ENCODE data around the gene TMBIM1.

TMBIM1 gene

DNA sequence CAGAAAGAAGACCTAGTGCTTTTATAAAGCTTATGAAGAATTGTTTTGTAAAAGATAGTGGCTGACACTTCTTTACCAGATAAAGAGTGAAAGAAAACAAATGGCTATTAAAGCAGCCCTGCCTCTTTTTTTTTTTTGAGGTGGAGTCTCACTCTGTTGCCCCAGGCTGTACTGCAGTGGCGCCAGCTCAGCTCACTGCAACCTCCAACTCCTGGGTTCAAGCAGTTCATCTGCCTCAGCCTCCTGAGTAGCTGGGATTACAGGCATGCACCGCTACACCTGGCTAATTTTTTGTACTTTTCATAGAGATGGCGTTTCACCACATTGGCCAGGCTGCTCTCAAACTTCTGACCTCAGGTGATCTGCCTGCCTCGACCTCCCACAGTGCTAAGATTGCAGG is 62.5 kb downstream of the TMBIM1 start:
- Histone ChIP-seq H4K20me1 (ENCODE audit: control insufficient read depth, insufficient read depth, low read depth, low read length) (peaks cover 12% of the 10 kb centered on the region; the same call in 1 of the 2 replicates), H3K36me3 (ENCODE audit: control insufficient read depth, low read length) (peaks cover 90% of the 10 kb centered on the region)

DNA sequence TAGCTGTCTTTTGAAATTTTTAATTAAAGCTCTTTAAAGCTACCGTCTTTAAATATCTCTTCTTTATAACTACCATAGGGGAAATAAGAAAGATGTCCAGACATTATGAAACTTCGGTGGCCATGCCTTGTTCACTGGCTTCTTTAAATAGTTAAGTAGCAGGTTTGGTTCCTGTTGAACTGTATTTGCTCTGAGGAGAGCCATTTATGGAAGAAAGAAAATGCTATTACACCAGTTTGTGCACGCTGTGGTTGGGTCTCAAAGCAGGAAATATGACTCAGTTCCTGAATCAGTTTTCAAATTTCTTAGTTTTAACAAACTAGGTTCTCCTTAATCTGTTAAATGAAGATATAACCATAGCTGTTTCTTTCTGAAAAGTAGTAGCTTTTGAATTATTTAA is 63.1 kb downstream of the TMBIM1 start:
- peaks cover 76% of the 10 kb centered on the region for H3K79me2 ChIP-seq (ENCODE audit: control insufficient read depth, low read length)
- H3K9me3 ChIP-seq (ENCODE audit: control insufficient read depth, insufficient read depth, low read length), result no peaks in the 10 kb centered on the region
- peaks cover 90% of the 10 kb centered on the region for H3K36me3 ChIP-seq (ENCODE audit: control insufficient read depth, low read length)
- peak overlapping the region; percentile 36 for H3K4me2 ChIP-seq (ENCODE audit: low read length)
- no peaks in the 10 kb centered on the region for H3K9me2 ChIP-seq (replicated peaks; ENCODE audit: control insufficient read depth, low read length)
- no peak for TF ChIP-seq EZH2phosphoT487 (IDR thresholded peaks at IDR 0.05; ENCODE audit: borderline replicate concordance, low read length)
- no peak for TF ChIP-seq CTCF (IDR thresholded peaks at IDR 0.05; ENCODE audit: low read depth, low read length, poor library complexity, severe bottlenecking)
- H3K27me3 ChIP-seq (ENCODE audit: control insufficient read depth, low read length), result no peaks in the 10 kb centered on the region
- no peak overlapping the region; the same call in 1 of the 2 replicates for H3K4me3 ChIP-seq (ENCODE audit: low read length)
- peaks cover 12% of the 10 kb centered on the region for H3F3A ChIP-seq (ENCODE audit: control insufficient read depth, insufficient read depth)
- peaks cover 18% of the 10 kb centered on the region for H4K20me1 ChIP-seq (ENCODE audit: control insufficient read depth, insufficient read depth, low read depth, low read length)
- H3K27ac ChIP-seq (ENCODE audit: low read depth, low read length), result peak overlapping the region; percentile 37
- H3K4me1 ChIP-seq (ENCODE audit: control insufficient read depth, low read length), result peaks cover 60% of the 10 kb centered on the region

More for the DNA sequence above, 62.5 kb downstream of the TMBIM1 start:
- H3K9me3 ChIP-seq (ENCODE audit: control insufficient read depth, insufficient read depth, low read length), result no peaks in the 10 kb centered on the region
- TF ChIP-seq CTCF (IDR thresholded peaks at IDR 0.05; ENCODE audit: low read depth, low read length, poor library complexity, severe bottlenecking) (no peak), EZH2phosphoT487 (IDR thresholded peaks at IDR 0.05; ENCODE audit: borderline replicate concordance, low read length) (no peak)
- peak overlapping the region; percentile 37 for H3K27ac ChIP-seq (ENCODE audit: low read depth, low read length)
- H3K4me1 ChIP-seq (ENCODE audit: control insufficient read depth, low read length), result peaks cover 53% of the 10 kb centered on the region
- no peak overlapping the region for H3K4me2 ChIP-seq (ENCODE audit: low read length)
- H3F3A ChIP-seq (ENCODE audit: control insufficient read depth, insufficient read depth), result peaks cover 10% of the 10 kb centered on the region
- no peaks in the 10 kb centered on the region for H3K27me3 ChIP-seq (ENCODE audit: control insufficient read depth, low read length)
- H3K4me3 ChIP-seq (ENCODE audit: low read length), result no peak overlapping the region
- no peaks in the 10 kb centered on the region for H3K9me2 ChIP-seq (replicated peaks; ENCODE audit: control insufficient read depth, low read length)
- H3K79me2 ChIP-seq (ENCODE audit: control insufficient read depth, low read length), result peaks cover 70% of the 10 kb centered on the region

GRCh38 chr2:218228366-218229090 is 63.8 kb downstream of the TMBIM1 start:
- peaks cover 90% of the 10 kb centered on the region for H3K36me3 ChIP-seq (ENCODE audit: control insufficient read depth, low read length)
- H3K27me3 ChIP-seq (ENCODE audit: control insufficient read depth, low read length), result no peaks in the 10 kb centered on the region
- peak overlapping the region; percentile 7; the same call in 1 of the 2 replicates for H3K4me3 ChIP-seq (ENCODE audit: low read length)
- no peaks in the 10 kb centered on the region for H3K9me3 ChIP-seq (ENCODE audit: control insufficient read depth, insufficient read depth, low read length)
- no peaks in the 10 kb centered on the region for H3K9me2 ChIP-seq (replicated peaks; ENCODE audit: control insufficient read depth, low read length)
- peak overlapping the region; percentile 36 for H3K4me2 ChIP-seq (ENCODE audit: low read length)
- peaks cover 25% of the 10 kb centered on the region for H4K20me1 ChIP-seq (ENCODE audit: control insufficient read depth, insufficient read depth, low read depth, low read length)
- peaks cover 80% of the 10 kb centered on the region for H3K79me2 ChIP-seq (ENCODE audit: control insufficient read depth, low read length)
- TF ChIP-seq CTCF (IDR thresholded peaks at IDR 0.05; ENCODE audit: low read depth, low read length, poor library complexity, severe bottlenecking) (no peak), EZH2phosphoT487 (IDR thresholded peaks at IDR 0.05; ENCODE audit: borderline replicate concordance, low read length) (no peak)
- H3F3A ChIP-seq (ENCODE audit: control insufficient read depth, insufficient read depth), result peaks cover 12% of the 10 kb centered on the region
- H3K4me1 ChIP-seq (ENCODE audit: control insufficient read depth, low read length), result peaks cover 67% of the 10 kb centered on the region
- H3K27ac ChIP-seq (ENCODE audit: low read depth, low read length), result peak overlapping the region; percentile 37
